ENCODE data around the gene LRRC2. TPM values are rescaled to one million over a fixed set of nuclear protein-coding genes. Genes with fewer than 3 reads are reported as not detected.

Gene LRRC2
- total and polyA plus RNA-seq, 9 of the 15 experiments (the other 6 are each of a cell fraction or from before 2014, with no cell fraction given): 0.01 to 0.04 (median 0.03) TPM; not detected in 5

GRCh38 chr3:46484388-46484787, 81.7 kb downstream of the LRRC2 start:
- DNase-seq (ENCODE audit: extremely low read depth in 1 of 4, low spot score in 3 of 4) (no peak), ATAC-seq (no peak), FAIRE-seq (no peak)
- Histone ChIP-seq H3K27ac (ENCODE audit: extremely low read depth, low read depth, low read length) (no peak overlapping the region), H3K4me2 (ENCODE audit: insufficient read depth, low read length) (no peak overlapping the region), H3K4me1 (replicated peaks in 1 of 2; ENCODE audit: control insufficient read depth in 2 of 2, insufficient read depth in 2 of 2, low read length in 2 of 2) (peaks cover 6 to 16% of the 10 kb centered on the region in 2 experiments; a peak in 3 of 5 replicates), H2AFZ (ENCODE audit: low read depth, low read length) (no peak overlapping the region), H3K9me1 (ENCODE audit: control insufficient read depth, insufficient read depth, low read length) (peaks cover 2% of the 10 kb centered on the region), H3K9ac (ENCODE audit: insufficient read depth in 1 of 2, low read depth in 2 of 2, low read length in 2 of 2) (peak overlapping the region in 1 of 2 experiments; percentile 38; a peak in 2 of 4 replicates), H3K27me3 (ENCODE audit: control insufficient read depth in 2 of 2, insufficient read depth in 2 of 2, low read length in 2 of 2) (peaks cover 11 to 13% of the 10 kb centered on the region in 2 experiments; a peak in 4 of 5 replicates), H3K9me3 (replicated peaks; ENCODE audit: control insufficient read depth, insufficient read depth, low read depth, low read length) (no peaks in the 10 kb centered on the region), H4K20me1 (replicated peaks; ENCODE audit: control insufficient read depth, insufficient read depth, low read length) (0 out of 2 replicates have a peak, but pooled peaks cover 3% of the 10 kb centered on the region), H3K79me2 (ENCODE audit: control insufficient read depth, insufficient read depth, low read length) (no peaks in the 10 kb centered on the region), H3K36me3 (ENCODE audit: control insufficient read depth, insufficient read depth, low read length) (no peaks in the 10 kb centered on the region), H3K4me3 (no peak overlapping the region)
- ChIA-PET CTCF (ENCODE audit: low intra/inter-chr PET ratio) (interaction anchor here (1.7 kb wide), 1 partner anchor 74 kb away, joined by 6 read pairs; no protein-coding TSS in a partner anchor), POLR2A (interaction anchor here (0.8 to 2.6 kb wide), 6 partner anchors 11 to 77 kb away, joined by 3 to 12 read pairs (median 5); partner anchors contain the start of genes CCR5AS and CCRL2)
- intact Hi-C loops (cut with micrococcal nuclease): loop anchor here (1.0 kb wide), 1 partner anchor 56 kb away; no protein-coding TSS in a partner anchor
- BruUV-seq (replicated peaks): no TSS peak
- TF ChIP-seq RBM25 (IDR thresholded peaks at IDR 0.05; ENCODE audit: low read depth, low read length, severe bottlenecking) (peak; percentile 19), EP400 (IDR thresholded peaks at IDR 0.05) (no peak)
- 0% methylated on average over 1 of the region's 1 CpG for WGBS (ENCODE audit: insufficient coverage, low coverage, missing lambda C conversion rate)
- in situ Hi-C loops (cut with MboI): loop anchor here (5.0 kb wide), 1 partner anchor 153 kb away; no protein-coding TSS in a partner anchor

GRCh38 chr3:46483825-46484224, 82.3 kb downstream of the LRRC2 start:
- H3K4me1 ChIP-seq (replicated peaks in 1 of 2; ENCODE audit: control insufficient read depth in 2 of 2, insufficient read depth in 2 of 2, low read length in 2 of 2): peaks cover under 1 to 10% of the 10 kb centered on the region in 2 experiments; a peak in 3 of 5 replicates
- H3K9me1 ChIP-seq (ENCODE audit: control insufficient read depth, insufficient read depth, low read length): no peaks in the 10 kb centered on the region
- CTCF ChIA-PET (ENCODE audit: low intra/inter-chr PET ratio): interaction anchor here (1.7 kb wide), 1 partner anchor 75 kb away, joined by 6 read pairs; no protein-coding TSS in a partner anchor
- no peak overlapping the region for H3K27ac ChIP-seq (ENCODE audit: extremely low read depth, low read depth, low read length)
- no peak overlapping the region for H2AFZ ChIP-seq (ENCODE audit: low read depth, low read length)
- no peak overlapping the region for H3K4me3 ChIP-seq
- no peaks in the 10 kb centered on the region for H3K9me3 ChIP-seq (replicated peaks; ENCODE audit: control insufficient read depth, insufficient read depth, low read depth, low read length)
- peaks cover 15 to 18% of the 10 kb centered on the region in 2 experiments; a peak in 4 of 5 replicates for H3K27me3 ChIP-seq (ENCODE audit: control insufficient read depth in 2 of 2, insufficient read depth in 2 of 2, low read length in 2 of 2)
- H4K20me1 ChIP-seq (replicated peaks; ENCODE audit: control insufficient read depth, insufficient read depth, low read length): no peaks in the 10 kb centered on the region
- H3K36me3 ChIP-seq (ENCODE audit: control insufficient read depth, insufficient read depth, low read length): no peaks in the 10 kb centered on the region
- 4% methylated on average over 2 of the region's 2 CpGs for WGBS (ENCODE audit: insufficient coverage, low coverage, missing lambda C conversion rate)
- H3K9ac ChIP-seq (ENCODE audit: insufficient read depth in 1 of 2, low read depth in 2 of 2, low read length in 2 of 2): no peak overlapping the region
- no TSS peak for BruUV-seq (replicated peaks)
- H3K79me2 ChIP-seq (ENCODE audit: control insufficient read depth, insufficient read depth, low read length): no peaks in the 10 kb centered on the region
- H3K4me2 ChIP-seq (ENCODE audit: insufficient read depth, low read length): no peak overlapping the region
- intact Hi-C loops (cut with micrococcal nuclease) (loop anchor here (1.0 kb wide), 1 partner anchor 56 kb away; no protein-coding TSS in a partner anchor), in situ Hi-C loops (cut with MboI) (loop anchor here (5.0 kb wide), 1 partner anchor 153 kb away; no protein-coding TSS in a partner anchor)
- no peak for ATAC-seq
- no peak for DNase-seq (ENCODE audit: extremely low read depth in 1 of 4, low spot score in 3 of 4)
- FAIRE-seq: no peak
- POLR2A ChIA-PET: interaction anchor here (0.7 to 2.6 kb wide), 5 partner anchors 9 to 76 kb away, joined by 3 to 12 read pairs (median 3); partner anchors contain the start of genes CCR5AS and CCRL2
- peak; percentile 38 for TF ChIP-seq RBM25 (IDR thresholded peaks at IDR 0.05; ENCODE audit: low read depth, low read length, severe bottlenecking)
- no peak for TF ChIP-seq TAF1 (IDR thresholded peaks at IDR 0.05; ENCODE audit: control insufficient read depth, extremely low read depth, insufficient read depth, low read length, severe bottlenecking)
- TF ChIP-seq BHLHE40 (IDR thresholded peaks at IDR 0.05; ENCODE audit: low read length): no peak
- no peak for TF ChIP-seq C11orf30 (IDR thresholded peaks at IDR 0.05; ENCODE audit: low read depth)
- TF ChIP-seq, protein P1, sequence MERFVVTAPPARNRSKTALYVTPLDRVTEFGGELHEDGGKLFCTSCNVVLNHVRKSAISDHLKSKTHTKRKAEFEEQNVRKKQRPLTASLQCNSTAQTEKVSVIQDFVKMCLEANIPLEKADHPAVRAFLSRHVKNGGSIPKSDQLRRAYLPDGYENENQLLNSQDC (CRISPR knock-in tag; IDR thresholded peaks at IDR 0.05): no peak
- TF ChIP-seq RNF2 (IDR thresholded peaks at IDR 0.05): no peak
- TF ChIP-seq NFRKB (IDR thresholded peaks at IDR 0.05; ENCODE audit: low read depth): no peak
- no peak for TF ChIP-seq ZNF280B (CRISPR knock-in tag; IDR thresholded peaks at IDR 0.05)
- no peak for TF ChIP-seq THRAP3 (IDR thresholded peaks at IDR 0.05; ENCODE audit: borderline replicate concordance)
- no peak for TF ChIP-seq SP2 (IDR thresholded peaks at IDR 0.05; ENCODE audit: extremely low read depth, low read depth, low read length, poor library complexity, severe bottlenecking)
- no peak for TF ChIP-seq FOXK2 (conservative IDR thresholded peaks at IDR 0.05 in 1 of 2, IDR thresholded peaks at IDR 0.05 in 1 of 2; ENCODE audit: low read depth in 2 of 2)
- no peak for TF ChIP-seq ARID1B (IDR thresholded peaks at IDR 0.05)
- no peak for TF ChIP-seq ZNF384 (IDR thresholded peaks at IDR 0.05; ENCODE audit: low read depth, low read length)
